Adipocyte (in vitro differentiated cells): ENCODE measurements around the gene SHISA4.
"Not testable (repeated sequence)": the region's sequence is repeated elsewhere in the genome, so short reads cannot be mapped to it uniquely, and the experiment has no call there.

ENCODE experiments used
- DNase-seq: peaks from one replicate; pipeline ENCODE4 v3.0.0-alpha.2; 2015; ENCODE audit warnings: low read depth
- H3K27me3 ChIP-seq: replicated peaks from 2 replicates; pipeline ENCODE4 v1.7.0; 2013; ENCODE audit warnings: mild to moderate bottlenecking, low read length, moderate library complexity; ENCODE audit not compliant: control insufficient read depth, insufficient read depth
- H3K36me3 ChIP-seq: 2 replicates; pipeline ENCODE4 v1.7.0; 2013; ENCODE audit warnings: low read length, mild to moderate bottlenecking, moderate library complexity; ENCODE audit not compliant: control insufficient read depth, insufficient read depth, severe bottlenecking
- H3K4me1 ChIP-seq: 2 replicates; pipeline ENCODE4 v1.7.0; 2013; ENCODE audit warnings: mild to moderate bottlenecking, low read length, moderate library complexity; ENCODE audit not compliant: control insufficient read depth, insufficient read depth
- H3K4me3 ChIP-seq: 2 replicates; pipeline ENCODE4 v1.7.0; 2013; ENCODE audit warnings: mild to moderate bottlenecking, low read length, moderate library complexity
- H3K9ac ChIP-seq: 2 replicates; pipeline ENCODE4 v1.7.0; 2013; ENCODE audit warnings: mild to moderate bottlenecking, low read length, moderate library complexity
- H3K9me3 ChIP-seq: 2 replicates; pipeline ENCODE4 v1.7.0; 2013; ENCODE audit warnings: mild to moderate bottlenecking, low read length, moderate library complexity; ENCODE audit not compliant: control insufficient read depth

SHISA4 gene

DNA sequence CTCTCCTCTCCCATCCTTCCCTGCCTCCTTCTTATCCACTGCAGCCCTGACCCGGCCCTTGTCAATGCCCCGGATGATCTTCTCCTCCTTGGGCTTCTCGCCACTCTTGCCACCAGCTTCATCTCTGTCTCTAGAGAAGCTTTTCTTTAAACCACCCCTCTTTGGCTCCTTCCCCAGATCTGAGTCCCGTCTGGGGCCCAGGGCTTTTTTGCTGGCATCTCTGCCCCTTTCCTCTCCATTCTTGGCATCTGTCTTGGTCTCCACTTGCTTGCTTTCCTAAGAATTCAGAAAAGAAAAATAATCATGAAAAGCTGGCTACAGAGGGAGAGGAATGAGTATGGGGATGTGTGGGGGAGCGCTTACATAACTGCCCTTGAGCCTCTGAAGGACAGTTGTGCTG is 11.8 kb downstream of the SHISA4 start:
- Histone ChIP-seq H3K4me3 (no peak overlapping the region), H3K9me3 (no peaks in the 10 kb centered on the region), H3K9ac (no peak overlapping the region), H3K4me1 (peaks cover 59% of the 10 kb centered on the region), H3K36me3 (peaks cover 25% of the 10 kb centered on the region), H3K27me3 (no peaks in the 10 kb centered on the region)
- peak; percentile 22 for DNase-seq

DNA sequence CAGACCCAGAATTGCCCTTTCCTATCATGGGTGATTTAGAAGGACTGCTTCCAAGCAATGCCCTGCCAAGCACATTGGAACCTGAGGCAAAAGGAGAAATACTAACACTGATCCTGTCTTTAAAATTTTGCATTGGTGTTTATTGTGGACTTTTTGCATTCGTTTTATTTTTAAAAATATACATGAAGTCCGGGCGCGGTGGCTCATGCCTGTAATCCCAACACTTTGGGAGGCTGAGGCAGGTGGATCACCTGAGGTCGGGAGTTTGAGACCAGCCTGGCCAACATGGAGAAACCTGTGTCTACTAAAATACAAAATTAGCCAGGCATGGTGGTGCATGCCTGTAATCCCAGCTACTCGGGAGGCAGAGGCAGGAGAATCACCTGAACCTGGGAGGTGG is 12.3 kb downstream of the SHISA4 start:
- Histone ChIP-seq H3K36me3 (peaks cover 25% of the 10 kb centered on the region), H3K4me1 (peaks cover 64% of the 10 kb centered on the region)
- not testable (repeated sequence) for H3K27me3 ChIP-seq, DNase-seq, H3K9ac ChIP-seq, H3K4me3 ChIP-seq, H3K9me3 ChIP-seq

DNA sequence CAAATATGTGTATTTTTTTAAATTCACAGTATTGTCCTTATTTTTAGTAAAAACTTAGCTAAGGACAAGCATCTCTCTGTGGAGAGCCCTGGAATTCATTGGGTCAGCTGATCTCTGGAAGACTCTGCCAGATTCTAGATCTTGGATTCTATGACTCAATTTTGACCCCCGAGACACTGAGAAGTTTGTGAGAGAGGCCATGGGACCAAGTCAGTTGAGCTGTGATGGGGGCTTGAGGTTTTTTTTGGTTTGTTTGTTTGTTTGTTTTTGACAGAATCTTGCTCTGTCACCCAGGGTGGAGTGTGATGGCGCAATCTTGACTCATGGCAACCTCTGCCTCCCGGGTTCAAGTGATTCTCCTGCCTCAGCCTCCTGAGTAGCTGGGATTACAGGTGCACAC is 13.5 kb downstream of the SHISA4 start:
- H3K9me3 ChIP-seq = no peaks in the 10 kb centered on the region
- H3K4me1 ChIP-seq = peaks cover 57% of the 10 kb centered on the region
- no peaks in the 10 kb centered on the region for H3K27me3 ChIP-seq
- DNase-seq = peak; percentile 60
- H3K36me3 ChIP-seq = peaks cover 25% of the 10 kb centered on the region
- no peak overlapping the region for H3K4me3 ChIP-seq
- H3K9ac ChIP-seq = peak overlapping the region; percentile 78

DNA sequence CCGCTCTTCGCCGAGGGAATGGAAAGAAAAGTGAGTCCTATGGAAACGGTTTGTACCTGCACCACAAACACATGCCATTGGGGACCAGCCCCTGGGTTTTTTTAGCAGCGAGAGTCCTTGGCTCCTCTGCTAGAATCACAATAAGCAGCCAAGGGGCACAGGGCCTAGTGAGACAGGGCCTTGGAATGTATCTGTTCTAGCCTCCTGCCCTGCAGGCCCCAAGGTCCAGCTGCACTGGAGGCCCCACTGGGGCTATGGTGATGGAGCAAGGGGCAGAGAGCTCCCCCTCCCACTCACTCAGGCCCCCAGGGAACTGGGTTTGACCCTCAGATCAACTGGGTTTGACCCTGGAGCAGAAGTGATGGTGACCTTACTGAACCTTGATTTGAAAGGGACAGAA is 14.4 kb downstream of the SHISA4 start:
- Histone ChIP-seq H3K4me3 (no peak overlapping the region), H3K36me3 (peaks cover 20% of the 10 kb centered on the region), H3K9ac (peak overlapping the region; percentile 88), H3K27me3 (no peaks in the 10 kb centered on the region), H3K4me1 (peaks cover 55% of the 10 kb centered on the region), H3K9me3 (no peaks in the 10 kb centered on the region)
- peak; percentile 73 for DNase-seq

DNA sequence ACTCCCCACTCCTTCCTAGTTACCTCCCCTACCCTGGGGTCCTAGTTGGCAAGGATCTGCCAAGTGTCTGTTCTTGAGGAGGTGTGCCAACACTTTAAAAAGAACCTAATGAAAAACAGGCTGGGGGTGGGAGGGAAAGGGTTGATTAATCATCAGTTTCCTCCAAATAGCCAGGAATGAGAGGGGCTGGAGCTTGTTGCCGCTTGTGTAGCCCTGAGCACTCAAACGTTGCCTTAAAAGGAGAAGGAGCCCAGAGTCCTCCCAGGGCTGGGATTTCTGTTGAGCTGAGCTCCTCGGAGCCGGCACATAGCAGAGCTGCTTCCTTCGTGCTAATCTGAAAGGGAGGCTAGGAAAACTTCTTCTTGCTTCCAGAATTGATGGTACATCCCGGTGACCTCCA is 15.9 kb downstream of the SHISA4 start:
- Histone ChIP-seq H3K4me3 (peak overlapping the region; percentile 9), H3K27me3 (no peaks in the 10 kb centered on the region), H3K36me3 (peaks cover 7% of the 10 kb centered on the region), H3K9me3 (no peaks in the 10 kb centered on the region), H3K4me1 (peaks cover 55% of the 10 kb centered on the region), H3K9ac (peak overlapping the region; percentile 88)
- peak; percentile 89 for DNase-seq

DNA sequence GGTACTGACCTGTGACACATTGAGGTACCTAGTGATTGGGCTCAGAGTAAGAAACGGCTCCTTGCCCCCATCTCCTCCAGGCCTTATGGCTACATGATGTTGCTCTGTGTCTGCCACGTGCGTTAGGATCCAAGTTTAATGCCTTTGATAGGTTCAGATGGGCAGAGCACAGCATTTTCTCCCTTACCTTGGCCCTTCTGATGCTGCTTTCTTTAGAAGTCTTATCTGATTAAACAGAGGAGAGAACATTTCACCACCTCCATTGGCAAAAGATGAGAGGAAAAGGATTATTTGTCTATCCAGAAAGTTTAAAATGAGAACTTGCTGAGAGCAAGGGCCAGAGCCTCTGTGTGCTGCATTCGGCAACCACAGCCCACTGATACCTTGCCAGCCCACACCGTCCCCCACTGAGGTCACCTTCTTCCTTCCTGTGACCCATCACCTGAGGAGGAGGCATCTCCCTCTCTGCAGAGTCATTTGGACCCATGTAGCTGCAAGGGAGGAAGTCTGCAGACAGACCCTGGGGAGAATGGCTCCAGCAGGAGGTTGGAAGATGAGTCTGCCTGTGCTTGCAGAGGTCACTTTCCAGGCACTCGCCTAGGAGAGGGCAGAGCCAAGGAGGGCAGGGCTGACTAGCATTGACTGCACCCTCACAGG is 16.7 kb downstream of the SHISA4 start:
- H3K9me3 ChIP-seq = no peaks in the 10 kb centered on the region
- peak overlapping the region; percentile 88 for H3K9ac ChIP-seq
- no peak for DNase-seq
- no peaks in the 10 kb centered on the region for H3K27me3 ChIP-seq
- no peaks in the 10 kb centered on the region for H3K36me3 ChIP-seq
- peaks cover 51% of the 10 kb centered on the region for H3K4me1 ChIP-seq
- peak overlapping the region; percentile 9 for H3K4me3 ChIP-seq

DNA sequence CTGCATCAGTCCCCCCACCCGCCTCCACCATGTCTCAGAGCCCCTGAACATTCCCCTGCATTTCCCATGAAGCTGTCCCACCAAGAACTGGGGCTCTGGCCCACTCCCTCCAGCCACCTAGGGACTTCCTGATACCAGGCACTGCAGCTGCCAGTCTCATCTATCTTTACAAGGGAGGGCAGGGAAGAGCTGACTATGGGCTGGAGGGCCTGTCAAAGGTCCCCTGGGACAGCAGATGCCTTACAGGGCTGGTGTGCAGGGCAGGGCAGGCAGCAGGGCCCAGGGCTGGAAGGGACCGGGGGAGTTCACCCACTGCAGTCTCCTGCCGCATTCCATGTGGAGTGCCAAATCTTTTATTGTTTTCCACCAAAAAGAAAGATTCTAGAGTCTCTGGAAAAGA is 17.6 kb downstream of the SHISA4 start:
- no peaks in the 10 kb centered on the region for H3K36me3 ChIP-seq
- H3K27me3 ChIP-seq = no peaks in the 10 kb centered on the region
- peaks cover 44% of the 10 kb centered on the region for H3K4me1 ChIP-seq
- no peak for DNase-seq
- peak overlapping the region; percentile 88 for H3K9ac ChIP-seq
- H3K4me3 ChIP-seq = no peak overlapping the region
- no peaks in the 10 kb centered on the region for H3K9me3 ChIP-seq

DNA sequence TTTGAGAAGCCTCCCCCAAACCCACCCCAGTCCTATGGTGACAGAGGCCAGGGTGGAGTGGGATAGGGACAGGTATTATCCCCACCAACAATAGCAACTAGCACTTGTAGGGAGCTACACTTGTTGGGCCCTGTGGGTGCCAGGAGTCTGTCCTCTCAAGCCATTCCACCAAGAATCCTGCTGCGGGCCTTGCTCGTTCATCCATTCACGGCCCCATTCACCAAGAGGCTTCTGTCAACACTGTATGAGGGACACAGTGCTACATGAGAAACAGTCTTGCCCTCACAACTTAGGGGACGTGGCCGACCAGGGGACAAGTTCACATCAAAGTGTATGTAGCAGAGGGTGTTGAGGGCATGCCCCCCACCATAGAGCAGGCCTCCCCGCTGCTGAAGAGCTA is 18.9 kb downstream of the SHISA4 start:
- Histone ChIP-seq H3K4me3 (no peak overlapping the region), H3K9me3 (no peaks in the 10 kb centered on the region), H3K27me3 (no peaks in the 10 kb centered on the region), H3K36me3 (no peaks in the 10 kb centered on the region), H3K4me1 (peaks cover 42% of the 10 kb centered on the region), H3K9ac (no peak overlapping the region)
- no peak for DNase-seq

DNA sequence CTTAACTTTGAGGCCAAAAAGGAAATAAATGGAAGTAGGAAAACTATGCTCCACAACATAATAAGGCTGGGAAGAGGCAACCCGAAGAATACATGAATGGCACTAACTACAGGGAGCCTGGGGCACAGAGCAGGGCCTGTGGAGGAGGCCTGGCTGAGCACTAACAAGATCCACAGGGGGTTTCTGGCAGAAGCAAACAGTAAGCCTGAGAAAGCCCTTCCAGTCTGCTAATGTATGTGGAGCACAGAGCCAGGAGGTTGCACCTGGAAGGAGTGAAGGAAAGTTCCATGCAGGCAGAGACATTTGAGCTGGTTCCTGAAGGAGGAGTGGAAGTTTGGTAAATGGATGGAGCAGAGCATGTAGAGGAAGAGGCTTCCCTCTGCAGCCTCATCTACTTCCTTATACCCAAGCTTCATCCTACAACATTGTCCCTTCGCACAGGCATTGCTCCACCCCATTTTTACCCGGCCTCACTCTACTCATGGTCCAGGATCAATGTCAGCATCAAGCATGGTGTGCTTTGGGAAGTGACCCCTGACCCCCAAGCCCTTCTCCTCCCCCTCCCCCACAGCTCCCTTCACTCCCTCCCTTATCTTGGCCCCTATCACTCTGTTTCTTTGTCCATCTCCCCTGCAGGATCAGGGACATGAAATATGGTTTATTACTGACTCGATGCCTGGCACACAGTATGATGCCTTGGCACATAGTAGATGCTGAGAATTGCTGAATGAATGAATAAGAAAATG is 23.3 kb downstream of the SHISA4 start:
- no peaks in the 10 kb centered on the region for H3K27me3 ChIP-seq
- no peak overlapping the region for H3K4me3 ChIP-seq
- peaks cover 46% of the 10 kb centered on the region for H3K4me1 ChIP-seq
- peak overlapping the region; percentile 63 for H3K9ac ChIP-seq
- H3K9me3 ChIP-seq = no peaks in the 10 kb centered on the region
- no peaks in the 10 kb centered on the region for H3K36me3 ChIP-seq
- DNase-seq = no peak

DNA sequence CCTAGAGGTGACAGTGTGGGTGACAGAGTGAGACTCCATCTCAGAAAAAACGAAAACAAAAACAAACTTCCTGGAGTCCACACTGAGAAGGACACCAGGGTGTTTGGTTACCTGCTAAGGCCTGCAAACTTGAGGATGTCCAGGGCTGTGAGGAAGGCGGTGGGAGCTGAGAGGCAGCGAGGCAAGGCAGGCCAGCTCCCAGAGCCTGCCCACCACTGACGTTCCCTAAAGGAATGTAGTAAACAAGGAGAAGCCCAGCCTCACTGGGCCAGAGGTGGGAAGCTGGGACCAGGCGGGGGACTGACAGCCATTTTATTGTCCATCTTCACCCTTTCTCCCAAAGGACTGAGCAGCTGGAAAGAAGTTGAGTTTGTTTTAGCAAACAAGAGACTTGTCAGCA is 24.1 kb downstream of the SHISA4 start:
- no peak for DNase-seq
- H3K9ac ChIP-seq = peak overlapping the region; percentile 63
- H3K9me3 ChIP-seq = no peaks in the 10 kb centered on the region
- no peaks in the 10 kb centered on the region for H3K27me3 ChIP-seq
- H3K4me1 ChIP-seq = peaks cover 54% of the 10 kb centered on the region
- no peaks in the 10 kb centered on the region for H3K36me3 ChIP-seq
- no peak overlapping the region for H3K4me3 ChIP-seq

DNA sequence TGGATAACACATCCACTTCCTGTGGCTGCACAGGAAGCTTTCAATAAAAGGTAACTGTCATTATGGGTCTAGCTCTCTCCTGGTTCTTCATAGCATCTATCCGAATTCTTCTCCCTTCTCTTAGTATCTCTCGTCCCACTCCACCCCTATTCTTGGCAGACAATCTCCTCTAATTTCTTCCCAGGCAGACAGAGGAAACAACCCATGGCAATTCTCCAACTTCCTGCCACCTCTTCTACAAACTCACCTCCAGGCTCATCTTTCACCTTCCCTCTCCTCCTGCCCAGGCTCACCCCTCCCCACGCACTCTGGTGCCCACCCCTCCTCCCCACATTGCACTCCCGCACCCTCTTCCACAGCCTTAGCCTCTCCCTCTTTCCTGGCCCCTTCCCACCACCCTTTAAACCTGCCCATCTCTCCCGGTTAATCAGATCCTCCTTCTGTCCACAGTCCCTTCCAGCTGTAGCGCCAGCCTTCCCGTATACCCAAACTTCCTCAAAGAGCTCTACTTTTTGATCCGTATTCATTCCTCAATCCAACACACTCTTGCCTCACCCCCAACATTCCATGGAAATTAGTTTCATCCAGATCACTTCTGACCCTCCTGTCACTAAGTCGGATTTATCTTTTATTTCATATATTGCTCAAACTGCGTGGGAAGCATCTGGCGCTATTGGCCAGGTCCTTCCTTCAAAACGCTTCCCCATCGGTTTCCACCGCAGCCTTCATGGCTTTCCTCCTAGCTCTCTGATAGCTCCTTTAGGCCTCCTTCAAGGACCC is 25.9 kb downstream of the SHISA4 start:
- Histone ChIP-seq H3K9me3 (no peaks in the 10 kb centered on the region), H3K4me3 (no peak overlapping the region), H3K9ac (no peak overlapping the region), H3K4me1 (peaks cover 69% of the 10 kb centered on the region), H3K36me3 (no peaks in the 10 kb centered on the region), H3K27me3 (no peaks in the 10 kb centered on the region)
- no peak for DNase-seq
